HepG2 (cell line): ENCODE data around the gene POLE4. TPM values are rescaled to one million over a fixed set of nuclear protein-coding genes. Genes with fewer than 3 reads are reported as not detected.

ENCODE experiments used
- ELF1 ChIP-seq: sonication (generic); formaldehyde crosslinking; IDR thresholded peaks from 2 replicates; pipeline ENCODE4 v1.4.0; 2020; ENCODE audit warnings: missing genetic modification reagents
- FOXA3 ChIP-seq: IDR thresholded peaks from 2 replicates; pipeline ENCODE4 v1.6.1; 2016; ENCODE audit warnings: missing genetic modification reagents, missing compliant biosample characterization
- GABPA ChIP-seq, 2 experiments: IDR thresholded peaks; 2 replicates each; pipeline ENCODE4 v1.6.1; 2011 to 2016; ENCODE audit warnings: low read depth in 2 of 2, low read length in 1 of 2, missing biosample characterization in 1 of 2, missing genetic modification characterization in 1 of 2
- GATAD2A ChIP-seq: IDR thresholded peaks from 2 replicates; pipeline ENCODE4 v1.6.1; 2016
- IRX3 ChIP-seq: sonication (generic); formaldehyde crosslinking; IDR thresholded peaks from 2 replicates; pipeline ENCODE4 v1.8.1; 2023; ENCODE audit warnings: mild to moderate bottlenecking, low read depth, missing genetic modification reagents, borderline replicate concordance
- ISX ChIP-seq: sonication (generic); formaldehyde crosslinking; conservative IDR thresholded peaks from 2 replicates; pipeline ENCODE4 v1.5.0; 2020; ENCODE audit warnings: missing genetic modification reagents
- KAT7 ChIP-seq: IDR thresholded peaks from 2 replicates; pipeline ENCODE4 v1.6.1; 2018; ENCODE audit warnings: borderline replicate concordance, missing compliant biosample characterization
- KDM4B ChIP-seq: sonication (generic); formaldehyde crosslinking; IDR thresholded peaks from 2 replicates; pipeline ENCODE4 v1.4.0; 2020; ENCODE audit warnings: missing genetic modification reagents
- KDM6A ChIP-seq: IDR thresholded peaks from 2 replicates; pipeline ENCODE4 v1.6.1; 2016; ENCODE audit warnings: low read depth
- RBM22 ChIP-seq: fragments of 200-400 bp; formaldehyde crosslinking; optimal IDR thresholded peaks from 2 replicates; pipeline ENCODE3; 2017; ENCODE audit warnings: mild to moderate bottlenecking, low read length, moderate library complexity
- SOX6 ChIP-seq, 2 experiments: fragments of 450-650 bp in 1 of 2; sonication (generic) in 1 of 2; formaldehyde crosslinking in 1 of 2; IDR thresholded peaks; 2 replicates each; pipeline versions ENCODE4 v1.4.0 to v1.6.1; 2017 to 2020; ENCODE audit warnings: antibody characterized with exemption in 1 of 2, mild to moderate bottlenecking in 1 of 2, missing genetic modification reagents in 1 of 2
- SP140L ChIP-seq: sonication (generic); formaldehyde crosslinking; IDR thresholded peaks from 2 replicates; pipeline ENCODE4 v1.4.0; 2020; ENCODE audit warnings: missing genetic modification reagents, borderline replicate concordance
- THYN1 ChIP-seq: sonication (generic); formaldehyde crosslinking; IDR thresholded peaks from 2 replicates; pipeline ENCODE4 v1.8.1; 2023; ENCODE audit warnings: low read depth, mild to moderate bottlenecking, moderate library complexity, missing genetic modification reagents, borderline replicate concordance
- ZNF232 ChIP-seq: sonication (generic); formaldehyde crosslinking; IDR thresholded peaks from 2 replicates; pipeline ENCODE4 v1.4.0; 2020; ENCODE audit warnings: missing genetic modification reagents, borderline replicate concordance
- ZNF263 ChIP-seq: sonication (generic); formaldehyde crosslinking; IDR thresholded peaks from 2 replicates; pipeline ENCODE4 v1.4.0; 2020; ENCODE audit warnings: missing genetic modification reagents
- ZNF331 ChIP-seq: sonication (generic); formaldehyde crosslinking; IDR thresholded peaks from 2 replicates; pipeline ENCODE4 v1.4.0; 2020; ENCODE audit warnings: missing genetic modification reagents
- ZNF7 ChIP-seq: IDR thresholded peaks from 2 replicates; pipeline ENCODE4 v1.6.1; 2016; ENCODE audit warnings: missing biosample characterization, missing genetic modification reagents
- ZNF713 ChIP-seq: sonication (generic); formaldehyde crosslinking; IDR thresholded peaks from 2 replicates; pipeline ENCODE4 v1.4.0; 2020; ENCODE audit warnings: mild to moderate bottlenecking, missing genetic modification reagents
- ZNF83 ChIP-seq: sonication (generic); formaldehyde crosslinking; IDR thresholded peaks from 2 replicates; pipeline ENCODE4 v1.4.0; 2020; ENCODE audit warnings: missing genetic modification reagents, mild to moderate bottlenecking, borderline replicate concordance
- polyA plus RNA-seq, 8 experiments: library from polyadenylated mRNA; depleted of rRNA in 3 of 8; stranded (reverse) in 7 of 8; unstranded in 1 of 8; fragments of >200 nt; fragmentation: Illumina TruSeq in 4 of 8; extraction: Trizol in 4 of 8; gene quantifications; 2 replicates each; pipeline versions ENCODE4 v1.2.1 to v1.2.3, GENCODE V29; 2011 to 2016; ENCODE audit warnings: low read depth in 4 of 8, missing spikeins in 1 of 8, mixed read lengths in 1 of 8; ENCODE audit not compliant: insufficient read depth in 1 of 8
- total RNA-seq, 5 experiments: library from RNA; depleted of rRNA; stranded (reverse); fragments of >200 nt; fragmentation: Illumina TruSeq; extraction: Trizol; gene quantifications; 2 replicates each; pipeline ENCODE4 v1.2.3, GENCODE V29; 2016; ENCODE audit warnings: low read depth in 1 of 5
- TF ChIP-seq, protein P1 (sequence below): sonication (generic); formaldehyde crosslinking; IDR thresholded peaks from 2 replicates; pipeline ENCODE4 v1.5.0; 2020; ENCODE audit warnings: mild to moderate bottlenecking, missing genetic modification reagents, borderline replicate concordance
- TF ChIP-seq, protein P2 (sequence below): sonication (generic); formaldehyde crosslinking; IDR thresholded peaks from 2 replicates; pipeline ENCODE4 v1.4.0; 2020; ENCODE audit warnings: mild to moderate bottlenecking, low read depth, missing genetic modification reagents
- TF ChIP-seq, protein P3 (sequence below): sonication (generic); formaldehyde crosslinking; IDR thresholded peaks from 2 replicates; pipeline ENCODE4 v1.5.0; 2020; ENCODE audit warnings: missing genetic modification reagents, mild to moderate bottlenecking, borderline replicate concordance

The POLE4 gene
- total and polyA plus RNA-seq, 2 of the 13 experiments (the other 11 are each of a cell fraction or from before 2014, with no cell fraction given), result 106 to 116 TPM

DNA sequence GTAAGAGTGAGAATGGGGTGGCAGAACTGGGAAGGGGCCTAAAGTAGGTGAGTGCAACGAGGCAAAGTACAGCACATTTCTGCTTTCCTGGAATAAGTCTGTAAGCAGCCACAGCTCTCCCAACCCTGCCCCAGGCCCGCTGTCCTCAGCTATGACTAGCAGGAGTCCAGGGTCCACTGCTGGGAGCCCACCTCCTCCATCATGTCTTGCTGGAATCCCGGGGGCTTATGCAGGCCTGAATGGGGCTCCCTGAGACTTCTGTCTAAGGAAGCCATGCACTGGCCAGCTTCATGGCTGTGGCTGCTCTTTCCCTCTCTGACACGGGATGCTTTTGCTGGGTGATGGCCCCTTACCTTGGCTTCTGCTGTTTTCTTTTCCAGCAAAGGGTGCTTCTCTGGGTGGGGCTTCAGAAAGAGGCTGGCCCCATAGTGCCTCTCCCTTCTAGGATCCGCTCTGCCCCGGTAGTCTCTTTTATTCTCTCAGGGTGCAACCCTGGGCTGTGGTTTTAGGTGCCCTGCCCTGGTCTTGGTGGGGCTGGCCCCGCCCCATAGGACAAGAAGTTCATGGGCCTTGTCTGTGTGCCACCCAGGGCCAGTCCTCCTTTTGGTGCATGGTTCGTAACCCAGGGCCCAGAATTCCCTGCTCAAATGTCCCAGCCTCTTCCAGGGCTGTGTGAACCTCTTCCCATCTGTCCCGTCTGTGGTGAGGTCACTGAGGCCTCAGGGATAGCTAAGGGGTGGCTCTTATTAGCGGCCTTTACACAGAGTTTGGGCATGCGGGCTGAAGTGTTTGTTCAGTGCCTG is 33.8 kb upstream of the POLE4 start (continued):
- TF ChIP-seq, protein P1, sequence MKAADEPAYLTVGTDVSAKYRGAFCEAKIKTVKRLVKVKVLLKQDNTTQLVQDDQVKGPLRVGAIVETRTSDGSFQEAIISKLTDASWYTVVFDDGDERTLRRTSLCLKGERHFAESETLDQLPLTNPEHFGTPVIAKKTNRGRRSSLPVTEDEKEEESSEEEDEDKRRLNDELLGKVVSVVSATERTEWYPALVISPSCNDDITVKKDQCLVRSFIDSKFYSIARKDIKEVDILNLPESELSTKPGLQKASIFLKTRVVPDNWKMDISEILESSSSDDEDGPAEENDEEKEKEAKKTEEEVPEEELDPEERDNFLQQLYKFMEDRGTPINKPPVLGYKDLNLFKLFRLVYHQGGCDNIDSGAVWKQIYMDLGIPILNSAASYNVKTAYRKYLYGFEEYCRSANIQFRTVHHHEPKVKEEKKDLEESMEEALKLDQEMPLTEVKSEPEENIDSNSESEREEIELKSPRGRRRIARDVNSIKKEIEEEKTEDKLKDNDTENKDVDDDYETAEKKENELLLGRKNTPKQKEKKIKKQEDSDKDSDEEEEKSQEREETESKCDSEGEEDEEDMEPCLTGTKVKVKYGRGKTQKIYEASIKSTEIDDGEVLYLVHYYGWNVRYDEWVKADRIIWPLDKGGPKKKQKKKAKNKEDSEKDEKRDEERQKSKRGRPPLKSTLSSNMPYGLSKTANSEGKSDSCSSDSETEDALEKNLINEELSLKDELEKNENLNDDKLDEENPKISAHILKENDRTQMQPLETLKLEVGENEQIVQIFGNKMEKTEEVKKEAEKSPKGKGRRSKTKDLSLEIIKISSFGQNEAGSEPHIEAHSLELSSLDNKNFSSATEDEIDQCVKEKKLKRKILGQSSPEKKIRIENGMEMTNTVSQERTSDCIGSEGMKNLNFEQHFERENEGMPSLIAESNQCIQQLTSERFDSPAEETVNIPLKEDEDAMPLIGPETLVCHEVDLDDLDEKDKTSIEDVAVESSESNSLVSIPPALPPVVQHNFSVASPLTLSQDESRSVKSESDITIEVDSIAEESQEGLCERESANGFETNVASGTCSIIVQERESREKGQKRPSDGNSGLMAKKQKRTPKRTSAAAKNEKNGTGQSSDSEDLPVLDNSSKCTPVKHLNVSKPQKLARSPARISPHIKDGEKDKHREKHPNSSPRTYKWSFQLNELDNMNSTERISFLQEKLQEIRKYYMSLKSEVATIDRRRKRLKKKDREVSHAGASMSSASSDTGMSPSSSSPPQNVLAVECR (CRISPR knock-in tag), result no peak
- peak; percentile 60 for TF ChIP-seq RBM22
- TF ChIP-seq ZNF232 (CRISPR knock-in tag), result no peak
- 0 out of 2 replicates have a peak, but pooled peaks have one; percentile 43 for TF ChIP-seq KAT7 (CRISPR knock-in tag)
- no peak for TF ChIP-seq GABPA (IDR thresholded peaks at IDR 0.05; ENCODE audit: low read depth, low read length)
- no peak for TF ChIP-seq GABPA (CRISPR knock-in tag; IDR thresholded peaks at IDR 0.05; ENCODE audit: low read depth)
- 0 out of 2 replicates have a peak, but pooled peaks have one; percentile 52 for TF ChIP-seq ISX (CRISPR knock-in tag)
- TF ChIP-seq IRX3 (CRISPR knock-in tag), result no peak
- TF ChIP-seq GATAD2A, result peak; percentile 29
- TF ChIP-seq SP140L (CRISPR knock-in tag), result no peak
- 0 out of 2 replicates have a peak, but pooled peaks have one; percentile 23 for TF ChIP-seq ZNF263
- no peak for TF ChIP-seq FOXA3 (CRISPR knock-in tag)
- TF ChIP-seq ZNF331 (CRISPR knock-in tag), result 0 out of 2 replicates have a peak, but pooled peaks have one; percentile 40
- TF ChIP-seq, protein P2, sequence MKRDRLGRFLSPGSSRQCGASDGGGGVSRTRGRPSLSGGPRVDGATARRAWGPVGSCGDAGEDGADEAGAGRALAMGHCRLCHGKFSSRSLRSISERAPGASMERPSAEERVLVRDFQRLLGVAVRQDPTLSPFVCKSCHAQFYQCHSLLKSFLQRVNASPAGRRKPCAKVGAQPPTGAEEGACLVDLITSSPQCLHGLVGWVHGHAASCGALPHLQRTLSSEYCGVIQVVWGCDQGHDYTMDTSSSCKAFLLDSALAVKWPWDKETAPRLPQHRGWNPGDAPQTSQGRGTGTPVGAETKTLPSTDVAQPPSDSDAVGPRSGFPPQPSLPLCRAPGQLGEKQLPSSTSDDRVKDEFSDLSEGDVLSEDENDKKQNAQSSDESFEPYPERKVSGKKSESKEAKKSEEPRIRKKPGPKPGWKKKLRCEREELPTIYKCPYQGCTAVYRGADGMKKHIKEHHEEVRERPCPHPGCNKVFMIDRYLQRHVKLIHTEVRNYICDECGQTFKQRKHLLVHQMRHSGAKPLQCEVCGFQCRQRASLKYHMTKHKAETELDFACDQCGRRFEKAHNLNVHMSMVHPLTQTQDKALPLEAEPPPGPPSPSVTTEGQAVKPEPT, result 0 out of 2 replicates have a peak, but pooled peaks have one; percentile 30
- TF ChIP-seq KDM6A, result peak; percentile 33; the same call in 1 of the 2 replicates
- TF ChIP-seq, protein P3, sequence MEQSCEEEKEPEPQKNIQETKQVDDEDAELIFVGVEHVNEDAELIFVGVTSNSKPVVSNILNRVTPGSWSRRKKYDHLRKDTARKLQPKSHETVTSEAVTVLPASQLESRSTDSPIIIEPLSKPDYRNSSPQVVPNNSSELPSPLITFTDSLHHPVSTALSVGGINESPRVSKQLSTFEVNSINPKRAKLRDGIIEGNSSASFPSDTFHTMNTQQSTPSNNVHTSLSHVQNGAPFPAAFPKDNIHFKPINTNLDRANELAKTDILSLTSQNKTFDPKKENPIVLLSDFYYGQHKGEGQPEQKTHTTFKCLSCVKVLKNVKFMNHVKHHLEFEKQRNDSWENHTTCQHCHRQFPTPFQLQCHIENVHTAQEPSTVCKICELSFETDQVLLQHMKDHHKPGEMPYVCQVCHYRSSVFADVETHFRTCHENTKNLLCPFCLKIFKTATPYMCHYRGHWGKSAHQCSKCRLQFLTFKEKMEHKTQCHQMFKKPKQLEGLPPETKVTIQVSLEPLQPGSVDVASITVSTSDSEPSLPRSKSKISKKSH (CRISPR knock-in tag), result peak; percentile 77
- TF ChIP-seq THYN1 (CRISPR knock-in tag), result peak; percentile 68; the same call in 1 of the 2 replicates
- TF ChIP-seq SOX6 (IDR thresholded peaks at IDR 0.05), result no peak
- 0 out of 2 replicates have a peak, but pooled peaks have one; percentile 18 for TF ChIP-seq SOX6 (CRISPR knock-in tag; IDR thresholded peaks at IDR 0.05)
- no peak for TF ChIP-seq ZNF7 (CRISPR knock-in tag)
- TF ChIP-seq ELF1, result peak; percentile 11; the same call in 1 of the 2 replicates
- TF ChIP-seq ZNF83 (CRISPR knock-in tag), result no peak
- no peak for TF ChIP-seq KDM4B
- no peak for TF ChIP-seq ZNF713 (CRISPR knock-in tag)
